Astrocyte (in vitro differentiated cells and primary cell): ENCODE results near the gene ZNF276.

ENCODE experiments used
- CTCF ChIP-seq: IDR thresholded peaks from 2 replicates; pipeline ENCODE4 v1.5.1; 2011; ENCODE audit warnings: low read depth, mild to moderate bottlenecking, inconsistent platforms, low read length, moderate library complexity; ENCODE audit not compliant: insufficient read depth
- EZH2 ChIP-seq: IDR thresholded peaks from 2 replicates; pipeline ENCODE4 v1.6.1; 2012; ENCODE audit warnings: mild to moderate bottlenecking, low read length, inconsistent platforms; ENCODE audit not compliant: insufficient read depth

- TF ChIP-seq EZH2: no peak
- no peak for TF ChIP-seq CTCF
Observed at GRCh38 chr16:89784406-89784805, 63.1 kb downstream of the ZNF276 start.
